Body of pancreas (tissue), 4 donors: ENCODE results near the gene PRRT1.
A peak's percentile ranks its signal among the peaks of the same experiment; 100 is the strongest.

ENCODE experiments used
- CTCF ChIP-seq, 7 experiments: fragments of 450-650 bp in 4 of 7; fragments of 200-600 bp in 3 of 7; sonication (generic) in 3 of 7; IDR thresholded peaks; one replicate each; pipeline ENCODE4 v1.5.1; 2016 to 2019; ENCODE audit warnings: antibody characterized with exemption in 7 of 7
- POLR2A ChIP-seq, 3 donors: fragments of 450-650 bp; IDR thresholded peaks; one replicate each; pipeline ENCODE4 v1.6.1; 2016; ENCODE audit warnings: antibody characterized with exemption in 3 of 3, mild to moderate bottlenecking in 2 of 3

DNA sequence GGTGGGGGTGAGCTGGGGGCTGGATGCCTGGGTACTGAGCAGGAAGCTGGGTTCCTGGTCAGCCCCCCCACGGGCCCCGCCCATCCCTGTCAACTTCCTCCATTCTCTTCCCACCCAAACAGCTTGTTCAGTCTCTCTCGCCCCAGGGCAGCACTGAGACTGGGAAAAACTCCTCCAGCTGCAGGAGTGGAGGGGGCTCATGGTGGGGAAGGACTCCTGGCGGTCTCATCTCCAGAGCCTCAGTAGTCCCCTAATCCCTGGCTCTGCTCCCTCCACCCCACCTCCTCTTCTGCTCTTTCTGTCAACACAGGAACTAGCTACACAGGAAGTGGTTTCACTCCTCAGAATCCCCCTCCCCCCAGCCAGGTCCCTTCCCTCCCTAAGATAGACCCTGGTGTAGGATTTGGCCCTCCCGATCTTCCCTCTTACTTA, 40.9 kb upstream of the PRRT1 start, which contains the start of gene GPSM3:
- TF ChIP-seq CTCF (IDR thresholded peaks at IDR 0.05), result no peak
- TF ChIP-seq POLR2A (IDR thresholded peaks at IDR 0.05), result peak in 1 of 3 donors; percentile 32
